Osteoblast (primary cell): ENCODE measurements around the gene PTGR3. TPM values are rescaled to one million over a fixed set of nuclear protein-coding genes. Genes with fewer than 3 reads are reported as not detected.

Experiments used
- DNase-seq: peaks from one replicate; pipeline ENCODE4 v3.0.0; 2011; ENCODE audit warnings: low spot score, mixed read lengths; ENCODE audit not compliant: insufficient read length; ENCODE audit errors: missing footprints
- H2AFZ ChIP-seq: 2 replicates; pipeline ENCODE4 v1.6.0; 2011; ENCODE audit warnings: mild to moderate bottlenecking, low read length
- H3K27ac ChIP-seq: 2 replicates; pipeline ENCODE4 v1.5.1; 2011; ENCODE audit warnings: mild to moderate bottlenecking, low read depth, low read length, moderate library complexity
- H3K27me3 ChIP-seq: 2 replicates; pipeline ENCODE4 v1.6.0; 2012; ENCODE audit warnings: mild to moderate bottlenecking, control low read depth, inconsistent platforms, low read length, moderate library complexity; ENCODE audit not compliant: insufficient read depth
- H3K36me3 ChIP-seq: 2 replicates; pipeline ENCODE4 v1.5.1; 2011; ENCODE audit warnings: mild to moderate bottlenecking, low read length, control low read depth, moderate library complexity; ENCODE audit not compliant: insufficient read depth
- H3K4me1 ChIP-seq: 2 replicates; pipeline ENCODE4 v1.5.1; 2011; ENCODE audit warnings: mild to moderate bottlenecking, low read length, control low read depth, moderate library complexity; ENCODE audit not compliant: insufficient read depth
- H3K4me2 ChIP-seq: 2 replicates; pipeline ENCODE4 v1.6.0; 2011; ENCODE audit warnings: mild to moderate bottlenecking, low read length; ENCODE audit not compliant: insufficient read depth
- H3K4me3 ChIP-seq: fragments of 200-600 bp; sonication (generic); 3 replicates; pipeline ENCODE4 v1.5.1; 2012; ENCODE audit warnings: mild to moderate bottlenecking, low read length, inconsistent platforms; ENCODE audit not compliant: insufficient read depth
- H3K79me2 ChIP-seq: 2 replicates; pipeline ENCODE4 v1.6.0; 2012; ENCODE audit warnings: mild to moderate bottlenecking, low read length, control low read depth, inconsistent platforms; ENCODE audit not compliant: insufficient read depth
- H3K9me3 ChIP-seq: 2 replicates; pipeline ENCODE4 v1.5.1; 2011; ENCODE audit warnings: low read depth, low read length, control low read depth
- H4K20me1 ChIP-seq: 2 replicates; pipeline ENCODE4 v1.6.0; 2012; ENCODE audit warnings: mild to moderate bottlenecking, low read length, control low read depth; ENCODE audit not compliant: insufficient read depth
- total RNA-seq: library from RNA; depleted of rRNA; stranded (reverse); fragments of >200 nt; gene quantifications from 2 replicates; pipeline ENCODE4 v1.2.3, GENCODE V29; 2012
- TF ChIP-seq, protein P1 (sequence below): IDR thresholded peaks from 2 replicates; pipeline ENCODE4 v1.5.1; 2011; ENCODE audit warnings: mild to moderate bottlenecking, low read depth, low read length, moderate library complexity; ENCODE audit errors: extremely low read depth

Gene PTGR3
- total RNA-seq, 1 donor = 8.3 TPM

DNA sequence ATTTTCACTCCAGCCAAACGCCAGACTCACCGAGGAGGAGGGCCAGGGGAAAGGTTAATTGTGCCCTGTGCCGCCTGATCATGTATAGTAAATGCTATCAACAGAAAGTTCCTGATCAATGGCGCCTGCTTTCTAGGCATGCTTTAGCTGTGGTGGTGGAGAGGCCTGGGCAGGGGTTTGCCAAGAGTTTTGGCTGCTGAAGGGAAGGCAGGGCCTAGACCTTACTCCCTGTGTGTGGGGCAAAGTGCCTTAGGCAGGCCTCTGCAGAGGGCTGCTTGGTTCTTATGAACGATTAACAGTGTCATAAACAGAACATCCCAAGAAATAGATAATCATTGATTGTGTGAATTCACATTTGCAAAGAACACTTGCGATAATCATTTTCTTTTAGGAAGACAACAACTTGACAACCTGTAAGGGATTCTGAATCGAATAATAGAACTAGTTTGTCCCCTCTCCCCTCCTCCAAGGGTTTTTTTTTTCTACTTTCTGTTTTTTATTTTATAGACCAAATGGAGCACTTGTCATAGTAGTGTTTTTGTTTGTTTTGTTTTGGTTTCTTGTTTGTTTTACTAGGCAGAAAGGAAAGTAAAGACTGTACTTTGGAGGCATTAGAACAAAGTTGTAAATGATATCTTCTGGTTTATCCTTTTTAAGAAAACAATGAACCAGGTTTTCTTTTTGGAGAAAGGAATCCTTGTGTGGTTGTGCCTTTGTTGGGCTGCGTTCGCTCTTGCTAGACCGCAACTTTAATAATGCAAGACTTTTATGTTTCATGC lies 8.2 kb upstream of the PTGR3 start:
- TF ChIP-seq, protein P1, sequence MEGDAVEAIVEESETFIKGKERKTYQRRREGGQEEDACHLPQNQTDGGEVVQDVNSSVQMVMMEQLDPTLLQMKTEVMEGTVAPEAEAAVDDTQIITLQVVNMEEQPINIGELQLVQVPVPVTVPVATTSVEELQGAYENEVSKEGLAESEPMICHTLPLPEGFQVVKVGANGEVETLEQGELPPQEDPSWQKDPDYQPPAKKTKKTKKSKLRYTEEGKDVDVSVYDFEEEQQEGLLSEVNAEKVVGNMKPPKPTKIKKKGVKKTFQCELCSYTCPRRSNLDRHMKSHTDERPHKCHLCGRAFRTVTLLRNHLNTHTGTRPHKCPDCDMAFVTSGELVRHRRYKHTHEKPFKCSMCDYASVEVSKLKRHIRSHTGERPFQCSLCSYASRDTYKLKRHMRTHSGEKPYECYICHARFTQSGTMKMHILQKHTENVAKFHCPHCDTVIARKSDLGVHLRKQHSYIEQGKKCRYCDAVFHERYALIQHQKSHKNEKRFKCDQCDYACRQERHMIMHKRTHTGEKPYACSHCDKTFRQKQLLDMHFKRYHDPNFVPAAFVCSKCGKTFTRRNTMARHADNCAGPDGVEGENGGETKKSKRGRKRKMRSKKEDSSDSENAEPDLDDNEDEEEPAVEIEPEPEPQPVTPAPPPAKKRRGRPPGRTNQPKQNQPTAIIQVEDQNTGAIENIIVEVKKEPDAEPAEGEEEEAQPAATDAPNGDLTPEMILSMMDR = no peak
- H3K27ac ChIP-seq = no peak overlapping the region
- H3K9me3 ChIP-seq = no peaks in the 10 kb centered on the region
- H3K36me3 ChIP-seq = no peaks in the 10 kb centered on the region
- peaks cover 25% of the 10 kb centered on the region for H3K4me1 ChIP-seq
- no peaks in the 10 kb centered on the region for H4K20me1 ChIP-seq
- peak overlapping the region; percentile 30 for H3K4me2 ChIP-seq
- H3K79me2 ChIP-seq = peaks cover 67% of the 10 kb centered on the region
- H3K4me3 ChIP-seq = no peak overlapping the region
- H2AFZ ChIP-seq = peak overlapping the region; percentile 69
- no peak for DNase-seq
- no peaks in the 10 kb centered on the region for H3K27me3 ChIP-seq

DNA sequence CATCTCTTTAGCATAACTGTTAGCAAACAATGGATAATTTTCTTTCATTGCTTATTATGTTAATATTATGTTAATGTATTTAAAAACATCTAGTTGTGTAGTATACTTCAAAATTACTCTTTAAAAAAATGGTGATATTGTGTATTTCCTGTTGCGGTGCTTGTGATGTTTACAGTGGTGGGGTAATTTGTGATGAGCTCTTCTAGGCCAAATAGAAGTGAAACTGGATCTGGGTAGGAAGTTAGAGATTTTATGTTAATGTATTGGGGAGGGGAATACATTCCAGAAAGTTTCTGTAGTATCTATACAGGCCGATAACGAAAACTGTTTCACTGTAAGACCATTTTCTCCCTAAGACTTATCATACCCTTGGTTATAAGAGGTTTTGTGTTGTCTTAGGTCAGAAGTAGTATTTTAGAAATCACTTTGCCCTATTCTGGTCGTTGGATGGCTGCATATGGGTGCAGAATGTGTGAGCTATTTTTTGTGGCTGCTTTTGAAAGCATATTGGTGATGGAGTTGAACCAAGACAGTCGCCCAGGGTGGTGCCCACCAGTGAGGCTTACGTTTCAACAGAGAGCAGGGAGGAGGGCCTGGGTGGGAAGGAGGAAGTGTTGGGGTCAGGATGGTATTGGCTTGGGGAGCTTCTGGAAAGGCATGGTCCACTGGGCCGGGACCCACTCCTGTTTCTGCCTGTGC lies 7.4 kb upstream of the PTGR3 start:
- no peak for DNase-seq

DNA sequence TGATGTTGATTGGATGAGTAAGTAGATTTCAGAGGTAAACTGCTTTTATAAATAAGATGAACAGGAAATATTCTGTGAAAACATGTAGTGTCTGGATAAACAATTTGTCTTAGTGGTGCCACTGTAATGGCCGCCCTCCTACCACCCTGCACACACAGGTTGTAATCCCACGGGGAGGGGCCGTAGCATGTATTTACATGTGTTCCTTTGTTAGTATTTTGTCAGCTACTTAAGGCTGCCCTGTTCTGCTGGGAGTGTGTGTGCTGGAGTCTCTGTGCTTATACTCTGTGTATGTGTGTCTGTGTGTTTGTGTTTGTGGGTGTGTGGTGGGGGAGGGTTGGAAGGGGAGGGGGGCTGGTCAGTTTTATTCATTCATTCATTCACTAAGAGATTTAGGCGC lies 6.7 kb upstream of the PTGR3 start:
- H3K4me1 ChIP-seq = peaks cover 25% of the 10 kb centered on the region
- H2AFZ ChIP-seq = no peak overlapping the region
- peaks cover 69% of the 10 kb centered on the region for H3K79me2 ChIP-seq
- H3K36me3 ChIP-seq = no peaks in the 10 kb centered on the region
- H3K27me3 ChIP-seq = no peaks in the 10 kb centered on the region
- H3K9me3 ChIP-seq = no peaks in the 10 kb centered on the region
- no peak overlapping the region for H3K4me3 ChIP-seq
- no peak for DNase-seq
- TF ChIP-seq, protein P1 = no peak
- no peak overlapping the region for H3K27ac ChIP-seq
- no peak overlapping the region for H3K4me2 ChIP-seq
- no peaks in the 10 kb centered on the region for H4K20me1 ChIP-seq

More for the DNA sequence above, 7.4 kb upstream of the PTGR3 start:
- peak overlapping the region; percentile 3 for H3K4me3 ChIP-seq
- H3K27ac ChIP-seq = no peak overlapping the region
- peak overlapping the region; percentile 30 for H3K4me2 ChIP-seq
- H3K79me2 ChIP-seq = peaks cover 66% of the 10 kb centered on the region
- no peaks in the 10 kb centered on the region for H4K20me1 ChIP-seq
- no peaks in the 10 kb centered on the region for H3K9me3 ChIP-seq
- H3K36me3 ChIP-seq = no peaks in the 10 kb centered on the region
- TF ChIP-seq, protein P1 = no peak
- H2AFZ ChIP-seq = peak overlapping the region; percentile 69
- H3K4me1 ChIP-seq = peaks cover 25% of the 10 kb centered on the region
- no peaks in the 10 kb centered on the region for H3K27me3 ChIP-seq
